Adrenal gland (tissue), 12 donors: Measurements from ENCODE around the gene NXT2. TPM values are rescaled to one million over a fixed set of nuclear protein-coding genes. Genes with fewer than 3 reads are reported as not detected.

ENCODE experiments used
- DNase-seq, 7 donors: peaks; one replicate each; pipeline ENCODE4 v3.0.0-alpha.2; 2019 to 2020
- H3K27ac ChIP-seq, 5 donors: fragments of 200-600 bp; sonication (generic) in 4 of 5; 1 replicate in 3 of 5; 2 replicates in 2 of 5; pipeline versions ENCODE4 v1.5.1 to v1.8.0; 2016 to 2020; ENCODE audit warnings: mild to moderate bottlenecking in 1 of 5
- H3K27me3 ChIP-seq: fragments of 200-600 bp; 2 replicates; pipeline ENCODE4 v1.8.0; 2021
- H3K36me3 ChIP-seq, 2 donors: fragments of 200-600 bp; replicated peaks in 1 of 2; 1 replicate in 1 of 2; 2 replicates in 1 of 2; pipeline versions ENCODE4 v1.5.1 to v1.8.0; 2018 to 2022
- H3K4me1 ChIP-seq, 2 donors: fragments of 200-600 bp; replicated peaks in 1 of 2; 1 replicate in 1 of 2; 2 replicates in 1 of 2; pipeline versions ENCODE4 v1.5.1 to v1.8.0; 2018 to 2021
- H3K4me3 ChIP-seq, 4 donors: fragments of 200-600 bp; sonication (generic) in 3 of 4; one replicate each; pipeline ENCODE4 v1.5.1; 2016 to 2018
- H3K9me3 ChIP-seq, 3 donors: fragments of 200-600 bp; sonication (generic) in 1 of 3; replicated peaks in 1 of 3; 1 replicate in 2 of 3; 2 replicates in 1 of 3; pipeline versions ENCODE4 v1.5.1 to v1.8.0; 2016 to 2021
- CTCF ChIP-seq, 6 experiments: fragments of 450-650 bp in 4 of 6; fragments of 200-600 bp in 2 of 6; sonication (generic) in 1 of 6; IDR thresholded peaks; 1 replicate in 5 of 6; 2 replicates in 1 of 6; pipeline versions ENCODE4 v1.5.1 to v1.8.0; 2016 to 2021; ENCODE audit warnings: antibody characterized with exemption in 6 of 6, mild to moderate bottlenecking in 2 of 6, moderate library complexity in 1 of 6
- POLR2A ChIP-seq, 2 donors: fragments of 450-650 bp; IDR thresholded peaks; one replicate each; pipeline ENCODE4 v1.6.1; 2017; ENCODE audit warnings: antibody characterized with exemption in 2 of 2, mild to moderate bottlenecking in 2 of 2, moderate library complexity in 1 of 2
- WGBS, 4 donors: extraction: QIAGEN DNeasy Blood & Tissue Kit in 2 of 4; methylation state at CpG; one replicate each; pipeline versions ENCODE4 v1.1.5 to v1.1.7; 2013 to 2017; 5-methylcytosine and 5-hydroxymethylcytosine counted together
- intact Hi-C, 2 donors: fragments of 100-400 bp; cut with DNase I; formaldehyde crosslinking; loops; one replicate each; pipeline versions ENCODE4 v1.14.1 to v1.15.0; 2022 to 2023
- polyA plus RNA-seq, 3 donors: library from polyadenylated mRNA; stranded (reverse); fragments of 200-250 nt in 2 of 3; fragments of 350-450 nt in 1 of 3; fragmentation: Illumina TruSeq in 1 of 3; extraction: RNeasy Lipid Tissue Mini Kit (QIAGEN cat#74804) in 1 of 3; gene quantifications; one replicate each; pipeline ENCODE4 v1.2.3, GENCODE V29; 2013 to 2014
- total RNA-seq, 9 donors: library from RNA; depleted of rRNA in 4 of 9; stranded (reverse); fragments of >200 nt in 4 of 9; fragments of 120-200 nt in 1 of 9; fragmentation: NEBNext Ultra II Directional in 1 of 9; extraction: Animal tissue kit (Norgen Biotek cat#: 25700) in 1 of 9; gene quantifications; one replicate each; pipeline versions ENCODE4 v1.1.0 to v1.2.4, GENCODE V29; 2013 to 2023
- donor health status: healthy with polysubstance abuse.
- donor health status: Bipolar disorder and iron deficiency.
- donor health status: DM: yes; HTN: yes; CAD: no.
- donor health status: DM: no; HTN: no; CAD: no.
- donor health status: DM: no; HTN: no; CAD: no.
- donor health status: DM: yes; HTN: yes; CAD: no.

The NXT2 gene
- total and polyA plus RNA-seq, 12 donors, result 2.3 to 13.0 (median 9.4) TPM

- Histone ChIP-seq H3K27me3 (peaks cover 6% of the 10 kb centered on the region), H3K36me3 (no peaks in the 10 kb centered on the region), H3K27ac (no peak overlapping the region), H3K4me1 (no peaks in the 10 kb centered on the region), H3K4me3 (no peak overlapping the region), H3K9me3 (no peaks in the 10 kb centered on the region)
- WGBS, 4 donors, result 72 to 100% (median 96%) methylated on average over 1 of the region's 1 CpG
- no peak for DNase-seq
- no peak for TF ChIP-seq CTCF (IDR thresholded peaks at IDR 0.05)
- TF ChIP-seq POLR2A (IDR thresholded peaks at IDR 0.05), result no peak
- intact Hi-C loops, result no loop called here
Observed at GRCh38 chrX:109519001-109519400, 17.6 kb upstream of the NXT2 start.

- H3K27me3 ChIP-seq, result peaks cover 21% of the 10 kb centered on the region
- DNase-seq, result no peak
- H3K4me1 ChIP-seq, result no peaks in the 10 kb centered on the region
- no peak overlapping the region for H3K27ac ChIP-seq
- TF ChIP-seq POLR2A (IDR thresholded peaks at IDR 0.05), result no peak
- TF ChIP-seq CTCF (IDR thresholded peaks at IDR 0.05), result no peak
- intact Hi-C loops, result no loop called here
- H3K36me3 ChIP-seq, result no peaks in the 10 kb centered on the region
- 38 to 50% (median 41%) methylated on average over 1 of the region's 1 CpG for WGBS, 4 donors
- no peak overlapping the region for H3K4me3 ChIP-seq
- no peaks in the 10 kb centered on the region for H3K9me3 ChIP-seq
Observed at GRCh38 chrX:109533005-109533404, 3.6 kb upstream of the NXT2 start.

DNA sequence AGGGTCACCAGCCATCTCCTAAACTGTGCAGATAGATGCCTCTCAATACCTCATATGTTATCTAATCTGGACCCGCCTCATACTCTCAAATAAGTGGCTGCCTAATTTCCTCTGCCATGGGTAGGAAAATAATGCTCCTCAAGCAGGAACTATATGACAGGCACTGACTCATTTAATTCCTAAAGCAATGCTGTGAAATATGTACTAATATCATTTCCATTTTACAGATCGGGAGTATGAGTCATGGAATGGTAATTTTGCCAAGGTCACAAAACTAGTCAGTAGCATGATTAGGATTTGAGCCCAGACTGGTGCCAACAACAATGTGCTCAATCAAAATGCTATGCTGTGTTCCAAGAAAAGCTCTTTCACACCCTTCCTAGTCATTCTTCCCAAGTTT is 3.0 kb upstream of the NXT2 start:
- Histone ChIP-seq H3K36me3 (no peaks in the 10 kb centered on the region), H3K27ac (peak overlapping the region in 1 of 5 donors; percentile 28), H3K4me3 (no peak overlapping the region), H3K27me3 (peaks cover 21% of the 10 kb centered on the region), H3K4me1 (no peaks in the 10 kb centered on the region), H3K9me3 (no peaks in the 10 kb centered on the region)
- DNase-seq, result peak in 3 of 7 donors; percentile 21 to 39 (median 34)
- TF ChIP-seq CTCF (IDR thresholded peaks at IDR 0.05) (no peak), POLR2A (IDR thresholded peaks at IDR 0.05) (no peak)
- intact Hi-C loops, result no loop called here
- WGBS, 4 donors, result 23 to 66% (median 50%) methylated on average over 1 to 2 of the region's 2 CpGs

DNA sequence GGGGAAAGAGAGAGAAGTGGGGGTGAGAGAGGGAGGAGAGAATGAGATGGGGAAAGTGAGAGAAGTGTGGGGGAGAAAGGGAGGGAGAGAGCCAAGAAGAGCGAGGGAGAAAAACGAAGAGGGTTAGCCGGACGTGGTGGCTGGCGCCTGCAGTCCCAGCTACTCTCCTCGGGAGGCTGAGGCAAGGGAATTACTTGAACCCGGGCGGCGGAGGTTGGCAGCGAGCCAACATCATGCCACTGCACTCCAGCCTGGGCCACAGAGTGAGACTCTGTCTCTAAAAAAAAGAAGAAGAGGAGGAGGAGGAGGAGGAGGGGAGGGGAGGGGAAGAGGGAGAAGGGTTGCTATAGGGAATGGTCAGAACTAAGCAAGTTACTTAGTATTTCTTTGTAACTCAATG is 1.7 kb upstream of the NXT2 start:
- Histone ChIP-seq H3K4me1 (no peaks in the 10 kb centered on the region), H3K4me3 (no peak overlapping the region), H3K36me3 (no peaks in the 10 kb centered on the region), H3K27me3 (peaks cover 14% of the 10 kb centered on the region), H3K27ac (no peak overlapping the region), H3K9me3 (no peaks in the 10 kb centered on the region)
- 64 to 81% (median 78%) methylated on average over 10 of the region's 10 CpGs for WGBS, 4 donors
- intact Hi-C loops, result no loop called here
- no peak for TF ChIP-seq POLR2A (IDR thresholded peaks at IDR 0.05)
- no peak for TF ChIP-seq CTCF (IDR thresholded peaks at IDR 0.05)
- DNase-seq, result no peak
